MM.1S (cell line): ENCODE data around the gene HLA-DMA.

ENCODE experiments used
- DNase-seq: peaks from one replicate; pipeline ENCODE4 v3.0.0-alpha.2; 2015
- H2AFZ ChIP-seq: fragments of 300-600 bp; sonication (generic); 2 replicates; pipeline ENCODE4 v1.6.0; 2016; ENCODE audit warnings: antibody characterized with exemption, low read length
- H3F3A ChIP-seq: fragments of 300-600 bp; sonication (generic); 2 replicates; pipeline ENCODE4 v1.6.1; 2016; ENCODE audit warnings: mild to moderate bottlenecking, antibody characterized with exemption, low read length, moderate library complexity, mixed read lengths; ENCODE audit not compliant: insufficient read depth
- H3K27ac ChIP-seq: fragments of 300-600 bp; sonication (generic); 2 replicates; pipeline ENCODE4 v1.5.1; 2016; ENCODE audit warnings: mild to moderate bottlenecking, low read length
- H3K27me3 ChIP-seq: fragments of 300-600 bp; sonication (generic); replicated peaks from 2 replicates; pipeline ENCODE4 v1.6.0; 2016; ENCODE audit warnings: low read length; ENCODE audit not compliant: insufficient read depth
- H3K36me3 ChIP-seq: fragments of 300-600 bp; sonication (generic); replicated peaks from 2 replicates; pipeline ENCODE4 v1.6.1; 2016; ENCODE audit warnings: mild to moderate bottlenecking, low read length, mixed read lengths; ENCODE audit not compliant: insufficient read depth
- H3K4me1 ChIP-seq: fragments of 300-600 bp; sonication (generic); 2 replicates; pipeline ENCODE4 v1.6.1; 2016; ENCODE audit warnings: low read length, mixed read lengths
- H3K4me2 ChIP-seq: fragments of 300-600 bp; sonication (generic); 2 replicates; pipeline ENCODE4 v1.6.0; 2016; ENCODE audit warnings: low read depth, low read length
- H3K4me3 ChIP-seq: fragments of 300-600 bp; sonication (generic); 2 replicates; pipeline ENCODE4 v1.5.1; 2016; ENCODE audit warnings: low read length, mixed read lengths
- H3K79me2 ChIP-seq: fragments of 300-600 bp; sonication (generic); 2 replicates; pipeline ENCODE4 v1.6.1; 2016; ENCODE audit warnings: mixed run types, low read length, mixed read lengths
- H3K9ac ChIP-seq: fragments of 300-600 bp; sonication (generic); 2 replicates; pipeline ENCODE4 v1.6.1; 2016; ENCODE audit warnings: low read length, mixed read lengths
- H3K9me2 ChIP-seq: fragments of 300-600 bp; sonication (generic); replicated peaks from 2 replicates; pipeline ENCODE4 v1.6.1; 2016; ENCODE audit warnings: mild to moderate bottlenecking, low read length, mixed read lengths; ENCODE audit not compliant: insufficient read depth
- H3K9me3 ChIP-seq: fragments of 300-600 bp; sonication (generic); replicated peaks from 2 replicates; pipeline ENCODE4 v1.6.1; 2016; ENCODE audit warnings: mild to moderate bottlenecking, low read length, mixed read lengths; ENCODE audit not compliant: insufficient read depth
- H4K20me1 ChIP-seq: fragments of 300-600 bp; sonication (generic); 2 replicates; pipeline ENCODE4 v1.6.1; 2016; ENCODE audit warnings: mild to moderate bottlenecking, low read length, moderate library complexity, mixed read lengths; ENCODE audit not compliant: insufficient read depth
- EZH2 ChIP-seq: fragments of 300-600 bp; sonication (generic); optimal IDR thresholded peaks from 2 replicates; pipeline ENCODE3; 2017; ENCODE audit warnings: low read depth, mild to moderate bottlenecking, antibody characterized with exemption, low read length, mixed read lengths
- EZH2phosphoT487 ChIP-seq: fragments of 300-600 bp; sonication (generic); IDR thresholded peaks from 2 replicates; pipeline ENCODE4 v1.6.1; 2018; ENCODE audit warnings: antibody characterized with exemption, low read length
- TF ChIP-seq, protein P1 (sequence below): fragments of 300-600 bp; sonication (generic); IDR thresholded peaks from 2 replicates; pipeline ENCODE4 v1.5.1; 2016; ENCODE audit warnings: antibody characterized with exemption, low read length, mixed read lengths

Gene HLA-DMA

DNA sequence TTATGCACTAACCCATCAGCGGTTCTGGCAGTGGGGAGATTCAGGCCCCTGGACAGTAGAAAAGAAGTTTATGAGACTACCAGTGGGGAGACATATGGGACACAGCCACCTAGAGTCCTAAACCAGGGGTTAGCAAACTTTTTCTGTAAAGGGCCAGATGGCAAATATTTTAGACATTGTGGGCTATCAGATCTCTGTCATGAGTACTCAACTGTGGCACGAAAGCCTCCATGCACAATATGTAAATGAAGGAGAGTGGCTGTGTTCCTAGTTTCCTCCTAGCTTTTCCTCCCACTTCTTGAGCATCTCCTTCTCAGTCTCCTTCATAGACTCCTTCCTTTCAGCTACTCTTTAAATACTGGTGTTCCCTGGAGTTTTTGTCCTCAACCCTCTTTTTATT is 3.3 kb upstream of the HLA-DMA start:
- H3K27ac ChIP-seq = no peak overlapping the region
- H3K4me1 ChIP-seq = peaks cover 29% of the 10 kb centered on the region
- no peaks in the 10 kb centered on the region for H3K27me3 ChIP-seq
- no peak overlapping the region for H3K4me2 ChIP-seq
- H3K9ac ChIP-seq = no peak overlapping the region
- no peaks in the 10 kb centered on the region for H4K20me1 ChIP-seq
- no peaks in the 10 kb centered on the region for H3F3A ChIP-seq
- no peaks in the 10 kb centered on the region for H3K36me3 ChIP-seq
- H3K79me2 ChIP-seq = no peaks in the 10 kb centered on the region; the same call in 1 of the 2 replicates
- no peak overlapping the region for H3K4me3 ChIP-seq
- no peaks in the 10 kb centered on the region for H3K9me2 ChIP-seq
- H3K9me3 ChIP-seq = no peaks in the 10 kb centered on the region
- no peak for DNase-seq
- TF ChIP-seq EZH2 = no peak
- TF ChIP-seq, protein P1, sequence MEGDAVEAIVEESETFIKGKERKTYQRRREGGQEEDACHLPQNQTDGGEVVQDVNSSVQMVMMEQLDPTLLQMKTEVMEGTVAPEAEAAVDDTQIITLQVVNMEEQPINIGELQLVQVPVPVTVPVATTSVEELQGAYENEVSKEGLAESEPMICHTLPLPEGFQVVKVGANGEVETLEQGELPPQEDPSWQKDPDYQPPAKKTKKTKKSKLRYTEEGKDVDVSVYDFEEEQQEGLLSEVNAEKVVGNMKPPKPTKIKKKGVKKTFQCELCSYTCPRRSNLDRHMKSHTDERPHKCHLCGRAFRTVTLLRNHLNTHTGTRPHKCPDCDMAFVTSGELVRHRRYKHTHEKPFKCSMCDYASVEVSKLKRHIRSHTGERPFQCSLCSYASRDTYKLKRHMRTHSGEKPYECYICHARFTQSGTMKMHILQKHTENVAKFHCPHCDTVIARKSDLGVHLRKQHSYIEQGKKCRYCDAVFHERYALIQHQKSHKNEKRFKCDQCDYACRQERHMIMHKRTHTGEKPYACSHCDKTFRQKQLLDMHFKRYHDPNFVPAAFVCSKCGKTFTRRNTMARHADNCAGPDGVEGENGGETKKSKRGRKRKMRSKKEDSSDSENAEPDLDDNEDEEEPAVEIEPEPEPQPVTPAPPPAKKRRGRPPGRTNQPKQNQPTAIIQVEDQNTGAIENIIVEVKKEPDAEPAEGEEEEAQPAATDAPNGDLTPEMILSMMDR = no peak
- no peak for TF ChIP-seq EZH2phosphoT487
- no peak overlapping the region for H2AFZ ChIP-seq

DNA sequence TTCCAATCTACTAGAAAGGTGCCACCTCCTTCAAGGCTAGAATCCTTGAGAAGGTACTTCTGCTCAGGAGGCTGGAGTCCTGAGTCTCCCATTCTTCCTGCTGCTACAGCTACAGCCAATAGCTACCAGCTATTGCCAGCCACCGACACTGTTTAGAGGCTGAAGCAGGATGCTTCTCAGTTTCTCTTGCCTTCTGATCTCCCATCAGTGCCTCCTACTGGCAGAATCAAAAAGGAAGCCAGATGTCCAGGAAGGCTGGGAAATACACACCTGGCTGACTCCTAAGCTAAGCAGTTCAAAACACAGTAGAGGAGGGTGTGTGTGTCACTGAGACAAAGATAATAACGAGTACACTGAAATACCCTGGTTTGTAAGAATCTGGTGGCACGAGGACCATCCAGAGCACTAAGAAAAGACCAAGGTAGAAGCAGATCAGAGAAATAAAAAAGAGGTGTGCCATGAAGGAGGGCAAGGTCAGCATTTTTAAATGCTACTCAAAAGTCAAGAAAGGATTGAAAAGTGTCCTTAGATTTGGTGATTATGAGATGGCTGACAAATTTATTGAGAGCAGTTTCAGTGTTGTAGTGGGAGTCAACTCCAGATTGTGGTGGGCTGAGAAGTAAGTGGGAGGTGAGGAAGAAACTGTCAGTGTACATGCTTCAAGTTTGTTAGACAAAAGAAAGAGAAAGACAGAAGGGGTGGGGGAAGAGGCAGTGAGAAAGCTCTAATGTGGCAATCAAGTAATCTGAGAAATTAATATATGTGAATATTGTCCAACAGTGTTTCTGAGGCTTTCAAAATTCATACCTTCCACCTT is 2.3 kb upstream of the HLA-DMA start:
- no peaks in the 10 kb centered on the region for H3F3A ChIP-seq
- DNase-seq = peak; percentile 59
- H4K20me1 ChIP-seq = no peaks in the 10 kb centered on the region
- peaks cover 29% of the 10 kb centered on the region for H3K4me1 ChIP-seq
- TF ChIP-seq, protein P1 = peak; percentile 75
- no peak for TF ChIP-seq EZH2
- H2AFZ ChIP-seq = 0 out of 2 replicates have a peak overlapping the region, but pooled peaks have one; percentile 4
- no peaks in the 10 kb centered on the region; the same call in 1 of the 2 replicates for H3K79me2 ChIP-seq
- no peaks in the 10 kb centered on the region for H3K27me3 ChIP-seq
- H3K4me2 ChIP-seq = peak overlapping the region; percentile 19; the same call in 1 of the 2 replicates
- no peaks in the 10 kb centered on the region for H3K36me3 ChIP-seq
- no peak overlapping the region for H3K4me3 ChIP-seq
- H3K9me2 ChIP-seq = no peaks in the 10 kb centered on the region
- no peak overlapping the region for H3K9ac ChIP-seq
- no peak overlapping the region for H3K27ac ChIP-seq
- no peaks in the 10 kb centered on the region for H3K9me3 ChIP-seq

DNA sequence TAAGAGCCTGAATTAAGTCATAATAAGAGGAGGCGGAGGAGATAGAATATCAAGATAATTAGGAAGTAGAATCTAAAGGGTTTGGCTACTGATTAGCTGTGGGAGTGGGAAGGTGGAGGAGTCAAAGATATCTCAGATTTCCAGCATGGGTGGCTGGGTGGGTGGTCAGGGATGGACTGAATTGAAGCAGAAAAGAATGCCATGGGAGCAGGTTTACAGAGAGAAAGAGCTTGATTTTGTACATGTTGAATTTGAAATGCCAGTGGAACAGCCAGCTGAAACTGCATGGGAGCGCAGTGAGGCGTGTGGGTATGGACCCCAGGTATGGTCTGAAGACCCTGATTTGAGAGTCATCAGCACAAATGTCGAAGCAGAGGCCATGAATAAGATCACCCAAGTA is 1.4 kb upstream of the HLA-DMA start:
- no peaks in the 10 kb centered on the region for H3K27me3 ChIP-seq
- peaks cover 29% of the 10 kb centered on the region for H3K4me1 ChIP-seq
- H3K4me2 ChIP-seq = no peak overlapping the region
- H3K9me3 ChIP-seq = no peaks in the 10 kb centered on the region
- H3K27ac ChIP-seq = no peak overlapping the region
- no peaks in the 10 kb centered on the region for H4K20me1 ChIP-seq
- no peaks in the 10 kb centered on the region for H3K36me3 ChIP-seq
- TF ChIP-seq, protein P1 = no peak
- TF ChIP-seq EZH2phosphoT487 = no peak
- no peak for TF ChIP-seq EZH2
- DNase-seq = no peak
- no peak overlapping the region for H3K4me3 ChIP-seq
- H2AFZ ChIP-seq = no peak overlapping the region
- no peaks in the 10 kb centered on the region for H3K9me2 ChIP-seq
- no peak overlapping the region for H3K9ac ChIP-seq
- H3K79me2 ChIP-seq = no peaks in the 10 kb centered on the region; the same call in 1 of the 2 replicates
- H3F3A ChIP-seq = no peaks in the 10 kb centered on the region
